Stimulated activated CD8-positive, alpha-beta memory T cell treated with anti-CD3 and anti-CD28 coated beads, Interleukin-7, amount 100 ng/mL, for 24 hours (primary cell): ENCODE measurements around the gene BAIAP2L1.
"Not testable (repeated sequence)": the region's sequence is repeated elsewhere in the genome, so short reads cannot be mapped to it uniquely, and the experiment has no call there.

Experiments
- DNase-seq: peaks from one replicate; pipeline ENCODE4 v3.0.0-alpha.2; 2020; ENCODE audit warnings: low read depth

The BAIAP2L1 gene

GRCh38 chr7:98319176-98319575, 81.7 kb downstream of the BAIAP2L1 start:
- DNase-seq: no peak

- DNase-seq: no peak
These were observed 83.4 kb downstream of the BAIAP2L1 start for GRCh38 chr7:98317366-98318040.

GRCh38 chr7:98315994-98316527, 84.8 kb downstream of the BAIAP2L1 start:
- DNase-seq: not testable (repeated sequence)

- DNase-seq: no peak
These were observed 85.4 kb downstream of the BAIAP2L1 start for GRCh38 chr7:98315318-98315993.

GRCh38 chr7:98314469-98314868, 86.4 kb downstream of the BAIAP2L1 start:
- DNase-seq: no peak

GRCh38 chr7:98312201-98312600, 88.7 kb downstream of the BAIAP2L1 start:
- no peak for DNase-seq

- no peak for DNase-seq
These were observed 91.3 kb downstream of the BAIAP2L1 start for GRCh38 chr7:98309566-98309965.

GRCh38 chr7:98307971-98308466, 92.9 kb downstream of the BAIAP2L1 start:
- no peak for DNase-seq

- no peak for DNase-seq
These were observed 94.8 kb downstream of the BAIAP2L1 start for GRCh38 chr7:98305951-98306535.

- no peak for DNase-seq
These were observed 97.0 kb downstream of the BAIAP2L1 start for GRCh38 chr7:98303906-98304305.

- DNase-seq: no peak
These were observed 97.6 kb downstream of the BAIAP2L1 start for GRCh38 chr7:98303176-98303865.

- no peak for DNase-seq
These were observed 99.0 kb downstream of the BAIAP2L1 start for GRCh38 chr7:98301693-98302470.

- DNase-seq: no peak
These were observed 100.1 kb downstream of the BAIAP2L1 start for GRCh38 chr7:98300595-98301372.

- DNase-seq: no peak
These were observed 103.1 kb downstream of the BAIAP2L1 start for GRCh38 chr7:98297626-98298286.

GRCh38 chr7:98296833-98297232, 104.1 kb downstream of the BAIAP2L1 start:
- no peak for DNase-seq

- DNase-seq: no peak
These were observed 105.3 kb downstream of the BAIAP2L1 start for GRCh38 chr7:98295467-98296192.

- no peak for DNase-seq
These were observed 106.0 kb downstream of the BAIAP2L1 start for GRCh38 chr7:98294798-98295382.

- no peak for DNase-seq
These were observed 106.6 kb downstream of the BAIAP2L1 start for GRCh38 chr7:98294326-98294725.

- no peak for DNase-seq
These were observed 107.1 kb downstream of the BAIAP2L1 start for GRCh38 chr7:98293746-98294145.
